ENCODE results near the gene B3GNT7.

DNA sequence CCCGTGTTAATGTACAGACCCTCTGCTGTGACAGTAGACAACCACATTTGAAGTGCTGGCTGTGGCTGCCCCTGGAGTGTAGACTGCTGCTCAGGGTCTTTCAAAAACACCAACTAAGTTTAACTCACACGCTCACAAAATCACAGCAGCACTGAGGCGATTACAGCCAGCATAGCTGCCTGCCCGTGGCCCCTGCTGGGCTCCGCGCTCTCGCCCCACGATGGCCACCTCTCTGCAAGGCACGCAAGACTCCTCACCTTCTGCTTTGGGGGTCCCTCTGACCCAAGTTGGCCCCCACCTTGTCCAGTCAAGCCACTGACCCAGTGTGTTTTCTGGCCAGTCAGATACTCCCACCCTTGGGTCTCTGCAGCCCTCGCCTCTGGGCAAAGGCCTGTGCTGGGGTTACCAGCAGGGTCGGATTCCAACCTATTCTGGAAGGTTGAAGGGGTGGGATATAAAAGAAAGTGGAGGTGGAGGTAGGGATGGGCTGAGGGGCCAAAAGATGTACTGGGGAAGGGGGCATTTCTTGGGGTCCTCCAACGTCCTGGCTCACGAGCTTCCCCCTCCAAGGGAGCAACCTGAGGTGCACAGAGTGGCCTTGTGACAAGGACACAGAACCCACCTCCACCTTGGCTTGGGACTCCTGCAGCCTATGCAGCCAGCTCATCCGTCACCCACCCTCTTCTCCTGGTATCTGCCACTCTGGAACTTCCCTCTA, 2.9 kb upstream of the B3GNT7 start:
- TF ChIP-seq RAD21 (IDR thresholded peaks at IDR 0.05; ENCODE audit: low read length) (no peak), FOS (IDR thresholded peaks at IDR 0.05; ENCODE audit: low read depth, low read length) (no peak), SMC3 (IDR thresholded peaks at IDR 0.05; ENCODE audit: low read depth, low read length) (no peak), NFE2L2 (IDR thresholded peaks at IDR 0.05; ENCODE audit: low read depth, low read length) (no peak), POLR2A (IDR thresholded peaks at IDR 0.05; ENCODE audit: low read depth, low read length) (no peak), MXI1 (IDR thresholded peaks at IDR 0.05; ENCODE audit: borderline replicate concordance, low read depth, low read length) (no peak), CEBPB (IDR thresholded peaks at IDR 0.05; ENCODE audit: low read depth, low read length) (no peak), MAFK (IDR thresholded peaks at IDR 0.05; ENCODE audit: low read depth, low read length) (no peak), RCOR1 (IDR thresholded peaks at IDR 0.05; ENCODE audit: insufficient replicate concordance, low read length) (no peak), ELK1 (IDR thresholded peaks at IDR 0.05; ENCODE audit: borderline replicate concordance, low read depth, low read length) (no peak), RFX5 (IDR thresholded peaks at IDR 0.05; ENCODE audit: low read depth, low read length) (no peak)
- TF ChIP-seq, protein P1, sequence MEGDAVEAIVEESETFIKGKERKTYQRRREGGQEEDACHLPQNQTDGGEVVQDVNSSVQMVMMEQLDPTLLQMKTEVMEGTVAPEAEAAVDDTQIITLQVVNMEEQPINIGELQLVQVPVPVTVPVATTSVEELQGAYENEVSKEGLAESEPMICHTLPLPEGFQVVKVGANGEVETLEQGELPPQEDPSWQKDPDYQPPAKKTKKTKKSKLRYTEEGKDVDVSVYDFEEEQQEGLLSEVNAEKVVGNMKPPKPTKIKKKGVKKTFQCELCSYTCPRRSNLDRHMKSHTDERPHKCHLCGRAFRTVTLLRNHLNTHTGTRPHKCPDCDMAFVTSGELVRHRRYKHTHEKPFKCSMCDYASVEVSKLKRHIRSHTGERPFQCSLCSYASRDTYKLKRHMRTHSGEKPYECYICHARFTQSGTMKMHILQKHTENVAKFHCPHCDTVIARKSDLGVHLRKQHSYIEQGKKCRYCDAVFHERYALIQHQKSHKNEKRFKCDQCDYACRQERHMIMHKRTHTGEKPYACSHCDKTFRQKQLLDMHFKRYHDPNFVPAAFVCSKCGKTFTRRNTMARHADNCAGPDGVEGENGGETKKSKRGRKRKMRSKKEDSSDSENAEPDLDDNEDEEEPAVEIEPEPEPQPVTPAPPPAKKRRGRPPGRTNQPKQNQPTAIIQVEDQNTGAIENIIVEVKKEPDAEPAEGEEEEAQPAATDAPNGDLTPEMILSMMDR (conservative IDR thresholded peaks at IDR 0.05; ENCODE audit: low read depth, low read length) = no peak
- TF ChIP-seq, protein P2, sequence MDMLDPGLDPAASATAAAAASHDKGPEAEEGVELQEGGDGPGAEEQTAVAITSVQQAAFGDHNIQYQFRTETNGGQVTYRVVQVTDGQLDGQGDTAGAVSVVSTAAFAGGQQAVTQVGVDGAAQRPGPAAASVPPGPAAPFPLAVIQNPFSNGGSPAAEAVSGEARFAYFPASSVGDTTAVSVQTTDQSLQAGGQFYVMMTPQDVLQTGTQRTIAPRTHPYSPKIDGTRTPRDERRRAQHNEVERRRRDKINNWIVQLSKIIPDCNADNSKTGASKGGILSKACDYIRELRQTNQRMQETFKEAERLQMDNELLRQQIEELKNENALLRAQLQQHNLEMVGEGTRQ (IDR thresholded peaks at IDR 0.05; ENCODE audit: low read depth, low read length) = no peak

All from IMR-90 (cell line).